IMR-90 (cell line): ENCODE data around the gene ZNF780B. TPM values are rescaled to one million over a fixed set of nuclear protein-coding genes. Genes with fewer than 3 reads are reported as not detected.
A peak's percentile ranks its signal among the peaks of the same experiment; 100 is the strongest.

Source experiments
- ATAC-seq: fragments of 200-7000 bp; cut with Tn5 transposase; 2 replicates; pipeline ENCODE4 v1.9.1; 2020; ENCODE audit warnings: low read depth, mild to moderate bottlenecking, moderate library complexity
- BruUV-seq: library from RNA; stranded (reverse); fragments of 400-500 nt; replicated peaks from 2 replicates; lab custom pipeline; 2021; lab: Mats Ljungman, UMichigan
- CTCF ChIA-PET: fragments of 300-600 bp; formaldehyde crosslinking; extraction: SDS; loops from one replicate; lab custom pipeline; 2021; ENCODE audit warnings: antibody characterized with exemption; lab: Yijun Ruan, JAX
- POLR2A ChIA-PET: fragments of 300-600 bp; sonication (Branson Sonifier 250); formaldehyde crosslinking; loops from one replicate; lab custom pipeline; 2022; ENCODE audit warnings: antibody characterized with exemption; ENCODE audit not compliant: unreplicated experiment; lab: Charles Lee
- DNase-seq: peaks from one replicate; pipeline ENCODE4 v3.0.0; 2013
- H2AFZ ChIP-seq: replicated peaks from 2 replicates; pipeline ENCODE3; 2013; ENCODE audit warnings: low read length, mild to moderate bottlenecking; ENCODE audit not compliant: poor library complexity
- H2AK5ac ChIP-seq: 2 replicates; pipeline ENCODE4 v1.6.1; 2013; ENCODE audit warnings: low read depth, low read length, inconsistent platforms
- H2AK9ac ChIP-seq: replicated peaks from 2 replicates; pipeline ENCODE3; 2013; ENCODE audit warnings: mild to moderate bottlenecking, low read depth, low read length, moderate library complexity; ENCODE audit not compliant: poor library complexity
- H2BK120ac ChIP-seq: 2 replicates; pipeline ENCODE4 v1.6.1; 2013; ENCODE audit warnings: low read depth, low read length, inconsistent platforms
- H2BK15ac ChIP-seq: 3 replicates; pipeline ENCODE4 v1.6.1; 2013; ENCODE audit warnings: low read depth, low read length, inconsistent platforms
- H2BK20ac ChIP-seq: 2 replicates; pipeline ENCODE4 v1.6.1; 2013; ENCODE audit warnings: low read depth, mild to moderate bottlenecking, inconsistent platforms, low read length, moderate library complexity
- H2BK5ac ChIP-seq: 2 replicates; pipeline ENCODE4 v1.6.1; 2013; ENCODE audit warnings: mild to moderate bottlenecking, low read depth, low read length, inconsistent platforms; ENCODE audit not compliant: poor library complexity, severe bottlenecking
- H3K14ac ChIP-seq: replicated peaks from 2 replicates; pipeline ENCODE4 v1.6.1; 2013; ENCODE audit warnings: low read depth, low read length, inconsistent platforms
- H3K18ac ChIP-seq: 2 replicates; pipeline ENCODE4 v1.6.1; 2013; ENCODE audit warnings: low read depth, low read length, control low read depth
- H3K23ac ChIP-seq: 2 replicates; pipeline ENCODE4 v1.6.1; 2013; ENCODE audit warnings: low read depth, low read length, inconsistent platforms
- H3K27ac ChIP-seq: 2 replicates; pipeline ENCODE4 v1.5.1; 2013; ENCODE audit warnings: mild to moderate bottlenecking, control low read depth, low read length; ENCODE audit not compliant: insufficient read depth
- H3K27me3 ChIP-seq: 2 replicates; pipeline ENCODE4 v1.6.1; 2013; ENCODE audit warnings: low read length; ENCODE audit not compliant: control insufficient read depth, insufficient read depth
- H3K36me3 ChIP-seq: 2 replicates; pipeline ENCODE4 v1.6.1; 2013; ENCODE audit warnings: low read length, mixed read lengths; ENCODE audit not compliant: control insufficient read depth, insufficient read depth
- H3K4ac ChIP-seq: 2 replicates; pipeline ENCODE4 v1.6.1; 2013; ENCODE audit warnings: low read depth, low read length, inconsistent platforms
- H3K4me1 ChIP-seq: 2 replicates; pipeline ENCODE4 v1.6.1; 2013; ENCODE audit warnings: low read length, mixed read lengths; ENCODE audit not compliant: control insufficient read depth, insufficient read depth
- H3K4me2 ChIP-seq: 2 replicates; pipeline ENCODE4 v1.6.1; 2013; ENCODE audit warnings: low read depth, mild to moderate bottlenecking, control low read depth, low read length, moderate library complexity
- H3K4me3 ChIP-seq: 2 replicates; pipeline ENCODE4 v1.5.1; 2013; ENCODE audit warnings: low read depth, mild to moderate bottlenecking, control low read depth, low read length, moderate library complexity; ENCODE audit not compliant: insufficient read depth
- H3K56ac ChIP-seq: 2 replicates; pipeline ENCODE4 v1.6.1; 2013; ENCODE audit warnings: low read length, inconsistent platforms; ENCODE audit not compliant: insufficient read depth; ENCODE audit errors: extremely low read depth
- H3K79me1 ChIP-seq, 2 experiments: 2 replicates each; pipeline ENCODE4 v1.6.1; 2013; ENCODE audit warnings: low read length in 2 of 2, inconsistent platforms in 1 of 2, low read depth in 1 of 2
- H3K9ac ChIP-seq: 2 replicates; pipeline ENCODE4 v1.6.1; 2013; ENCODE audit warnings: low read depth, low read length, control low read depth
- H3K9me1 ChIP-seq: 2 replicates; pipeline ENCODE4 v1.6.1; 2013; ENCODE audit warnings: low read length, inconsistent platforms; ENCODE audit not compliant: insufficient read depth
- H3K9me3 ChIP-seq: 2 replicates; pipeline ENCODE4 v1.6.1; 2013; ENCODE audit warnings: low read length; ENCODE audit not compliant: control insufficient read depth, insufficient read depth
- H4K20me1 ChIP-seq: 2 replicates; pipeline ENCODE4 v1.6.1; 2013; ENCODE audit warnings: low read length, inconsistent platforms; ENCODE audit not compliant: insufficient read depth
- H4K5ac ChIP-seq: 2 replicates; pipeline ENCODE4 v1.6.1; 2013; ENCODE audit warnings: mild to moderate bottlenecking, low read depth, low read length, control low read depth
- H4K8ac ChIP-seq, 2 experiments: 2 replicates each; pipeline ENCODE4 v1.6.1; 2013; ENCODE audit warnings: low read depth in 2 of 2, low read length in 2 of 2, control low read depth in 1 of 2, inconsistent platforms in 1 of 2
- H4K91ac ChIP-seq: 2 replicates; pipeline ENCODE4 v1.6.1; 2013; ENCODE audit warnings: low read depth, low read length, inconsistent platforms; ENCODE audit not compliant: insufficient read depth
- CHD1 ChIP-seq: IDR thresholded peaks from 2 replicates; pipeline ENCODE4 v1.6.1; 2012; ENCODE audit warnings: low read depth, low read length, improper control_type of control experiment
- NFE2L2 ChIP-seq: fragments of 150-350 bp; IDR thresholded peaks from 2 replicates; pipeline ENCODE4 v1.6.1; 2016; ENCODE audit warnings: low read depth, mild to moderate bottlenecking, low read length
- RCOR1 ChIP-seq: IDR thresholded peaks from 2 replicates; pipeline ENCODE4 v1.6.1; 2012; ENCODE audit warnings: mild to moderate bottlenecking, low read length, improper control_type of control experiment; ENCODE audit not compliant: insufficient replicate concordance
- SMC3 ChIP-seq: fragments of 150-350 bp; IDR thresholded peaks from 2 replicates; pipeline ENCODE4 v1.6.1; 2016; ENCODE audit warnings: low read depth, mild to moderate bottlenecking, antibody characterized with exemption, low read length, moderate library complexity
- USF2 ChIP-seq: fragments of 150-350 bp; IDR thresholded peaks from 2 replicates; pipeline ENCODE4 v1.6.1; 2017; ENCODE audit warnings: mild to moderate bottlenecking, antibody characterized with exemption, low read length, low read depth
- WGBS, 2 experiments: methylation state at CpG; one replicate each; pipeline versions ENCODE4 v1.1.5 to v1.1.7; 2013; ENCODE audit warnings: missing lambda C conversion rate in 2 of 2; ENCODE audit not compliant: insufficient read length in 1 of 2; ENCODE audit errors: extremely low coverage in 2 of 2; 5-methylcytosine and 5-hydroxymethylcytosine counted together
- dilution Hi-C: fragments of 300-500 bp; cut with HindIII; formaldehyde crosslinking; loops from one replicate; pipeline ENCODE4 v1.14.3; 2018; ENCODE audit warnings: low sequenced_read_pairs; ENCODE audit not compliant: unreplicated experiment
- in situ Hi-C: fragments of 300-500 bp; cut with MboI; formaldehyde crosslinking; loops from 3 replicates; pipeline ENCODE4 v1.14.3; 2019; ENCODE audit warnings: low sequenced_read_pairs, inconsistent platforms, mixed read lengths
- intact Hi-C: fragments of 100-400 bp; cut with micrococcal nuclease; formaldehyde crosslinking; loops from 2 replicates; pipeline ENCODE4 v1.10.0; 2022
- polyA plus RNA-seq, 3 experiments: library from polyadenylated mRNA; depleted of rRNA; stranded (reverse); fragments of >200 nt; gene quantifications; 2 replicates each; pipeline ENCODE4 v1.2.3, GENCODE V29; 2012; ENCODE audit warnings: low replicate concordance in 1 of 3
- total RNA-seq: library from RNA; depleted of rRNA; stranded (reverse); fragments of >200 nt; gene quantifications from 2 replicates; pipeline ENCODE4 v1.2.3, GENCODE V29; 2012

The ZNF780B gene
- total and polyA plus RNA-seq, 2 of the 4 experiments (the other 2 are of a cell fraction): 3.7 to 19.9 TPM

GRCh38 chr19:40005691-40006272 is 50.2 kb downstream of the ZNF780B start:
- Histone ChIP-seq H3K4me2 (no peak overlapping the region; the same call in 1 of the 2 replicates), H4K91ac (no peak overlapping the region), H2AK9ac (no peak overlapping the region), H4K5ac (no peak overlapping the region; the same call in 1 of the 2 replicates), H3K27ac (no peak overlapping the region), H3K36me3 (peaks cover 8% of the 10 kb centered on the region), H2AK5ac (no peak overlapping the region), H3K4ac (peak overlapping the region; percentile 22; the same call in 1 of the 2 replicates), H3K56ac (no peak overlapping the region), H3K27me3 (no peaks in the 10 kb centered on the region), H3K9me3 (no peaks in the 10 kb centered on the region), H3K14ac (no peak overlapping the region), H3K18ac (peak overlapping the region; percentile 38; the same call in 1 of the 2 replicates), H3K9ac (no peak overlapping the region), H4K20me1 (no peaks in the 10 kb centered on the region), H4K8ac (no peak overlapping the region), H3K4me1 (peaks cover 5% of the 10 kb centered on the region; the same call in 1 of the 2 replicates), H2BK5ac (peak overlapping the region; percentile 27), H3K4me3 (no peak overlapping the region), H3K79me1 (no peaks in the 10 kb centered on the region), H3K9me1 (0 out of 2 replicates have a peak, but pooled peaks cover 4% of the 10 kb centered on the region), H2BK120ac (no peak overlapping the region; the same call in 1 of the 2 replicates), H3K23ac (no peak overlapping the region), H2BK15ac (no peak overlapping the region), H2AFZ (no peak overlapping the region), H2BK20ac (peak overlapping the region; percentile 40; the same call in 1 of the 2 replicates)
- ChIA-PET POLR2A (no interaction called here), CTCF (interaction anchor here (1.5 kb wide), 1 partner anchor 10 kb away, joined by 3 read pairs; no protein-coding TSS in a partner anchor)
- no peak for TF ChIP-seq CHD1
- TF ChIP-seq NFE2L2: no peak
- TF ChIP-seq SMC3: no peak
- TF ChIP-seq USF2: no peak
- no peak for TF ChIP-seq RCOR1
- in situ Hi-C loops (no loop called here), intact Hi-C loops (no loop called here), dilution Hi-C loops (no loop called here)
- WGBS, 2 experiments: no CpG with 5 or more reads among the region's 4 CpGs
- no peak for DNase-seq
- no TSS peak for BruUV-seq
- ATAC-seq: no peak
